Measurements from ENCODE around the gene SCYL2. TPM values are rescaled to one million over a fixed set of nuclear protein-coding genes. Genes with fewer than 3 reads are reported as not detected.
"Not testable (repeated sequence)": the region's sequence is repeated elsewhere in the genome, so short reads cannot be mapped to it uniquely, and the experiment has no call there.

SCYL2 gene
- total RNA-seq, 1 experiment from 2014 or later = 49.5 TPM

- Histone ChIP-seq H3K4me1 (no peaks in the 10 kb centered on the region), H3K27me3 (replicated peaks; ENCODE audit: control insufficient read depth, insufficient read depth, low read length) (no peaks in the 10 kb centered on the region), H3K4me3 (ENCODE audit: low read depth, low read length) (no peak overlapping the region), H3K36me3 (ENCODE audit: control insufficient read depth, insufficient read depth, low read length) (no peaks in the 10 kb centered on the region; the same call in 1 of the 2 replicates), H3K9me3 (no peaks in the 10 kb centered on the region)
- intact Hi-C loops (cut with micrococcal nuclease; ENCODE audit: unreplicated experiment) = no loop called here
- no peaks in the 10 kb centered on the region for H3K4me1 Mint-ChIP-seq (ENCODE audit: low read depth, unreplicated experiment)
- no TSS peak for BruUV-seq (replicated peaks)
- no peak for TF ChIP-seq CTCF (IDR thresholded peaks at IDR 0.05; ENCODE audit: insufficient read depth in 1 of 2, low read depth in 1 of 2, low read length in 1 of 2, severe bottlenecking in 1 of 2, unreplicated experiment in 1 of 2)
- CTCF ChIA-PET = interaction anchor here (1.1 kb wide), 1 partner anchor 67 kb away, joined by 3 read pairs; no protein-coding TSS in a partner anchor
- no peaks in the 10 kb centered on the region for H3K27me3 Mint-ChIP-seq (ENCODE audit: insufficient read depth, unreplicated experiment)
- peaks cover 33% of the 10 kb centered on the region for H3K36me3 Mint-ChIP-seq (ENCODE audit: insufficient read depth, unreplicated experiment)
- POLR2A ChIA-PET = no interaction called here
- H3K9me3 Mint-ChIP-seq (ENCODE audit: unreplicated experiment) = peaks cover 8% of the 10 kb centered on the region
- no peak overlapping the region for H3K27ac Mint-ChIP-seq (ENCODE audit: unreplicated experiment)
- H3K4me3 Mint-ChIP-seq (ENCODE audit: unreplicated experiment) = no peak overlapping the region
- no peak for DNase-seq
Measured at GRCh38 chr12:100295764-100296555, 29.0 kb downstream of the SCYL2 start.

GRCh38 chr12:100302081-100302480, 35.1 kb downstream of the SCYL2 start:
- DNase-seq = no peak
- BruUV-seq (replicated peaks) = no TSS peak
- CTCF ChIA-PET = no interaction called here
- H3K9me3 ChIP-seq = no peaks in the 10 kb centered on the region
- Mint-ChIP-seq H3K4me1 (ENCODE audit: low read depth, unreplicated experiment) (no peaks in the 10 kb centered on the region), H3K27ac (ENCODE audit: unreplicated experiment) (no peak overlapping the region), H3K27me3 (ENCODE audit: insufficient read depth, unreplicated experiment) (no peaks in the 10 kb centered on the region), H3K4me3 (ENCODE audit: unreplicated experiment) (no peak overlapping the region), H3K36me3 (ENCODE audit: insufficient read depth, unreplicated experiment) (peaks cover 73% of the 10 kb centered on the region), H3K9me3 (ENCODE audit: unreplicated experiment) (peaks cover 33% of the 10 kb centered on the region)
- H3K36me3 ChIP-seq (ENCODE audit: control insufficient read depth, insufficient read depth, low read length) = no peaks in the 10 kb centered on the region
- H3K4me1 ChIP-seq = no peaks in the 10 kb centered on the region
- no peak overlapping the region for H3K4me3 ChIP-seq (ENCODE audit: low read depth, low read length)
- no peaks in the 10 kb centered on the region for H3K27me3 ChIP-seq (replicated peaks; ENCODE audit: control insufficient read depth, insufficient read depth, low read length)
- intact Hi-C loops (cut with micrococcal nuclease; ENCODE audit: unreplicated experiment) = no loop called here
- no peak for TF ChIP-seq CTCF (IDR thresholded peaks at IDR 0.05; ENCODE audit: insufficient read depth in 1 of 2, low read depth in 1 of 2, low read length in 1 of 2, severe bottlenecking in 1 of 2, unreplicated experiment in 1 of 2)
- POLR2A ChIA-PET = no interaction called here

- BruUV-seq (replicated peaks) = no TSS peak
- Histone ChIP-seq H3K4me1 (no peaks in the 10 kb centered on the region), H3K36me3 (ENCODE audit: control insufficient read depth, insufficient read depth, low read length) (no peaks in the 10 kb centered on the region), H3K9me3 (no peaks in the 10 kb centered on the region), H3K4me3 (ENCODE audit: low read depth, low read length) (no peak overlapping the region), H3K27me3 (replicated peaks; ENCODE audit: control insufficient read depth, insufficient read depth, low read length) (no peaks in the 10 kb centered on the region)
- Mint-ChIP-seq H3K4me3 (ENCODE audit: unreplicated experiment) (no peak overlapping the region), H3K27me3 (ENCODE audit: insufficient read depth, unreplicated experiment) (no peaks in the 10 kb centered on the region), H3K9me3 (ENCODE audit: unreplicated experiment) (peaks cover 34% of the 10 kb centered on the region), H3K36me3 (ENCODE audit: insufficient read depth, unreplicated experiment) (peaks cover 78% of the 10 kb centered on the region), H3K27ac (ENCODE audit: unreplicated experiment) (no peak overlapping the region), H3K4me1 (ENCODE audit: low read depth, unreplicated experiment) (no peaks in the 10 kb centered on the region)
- intact Hi-C loops (cut with micrococcal nuclease; ENCODE audit: unreplicated experiment) = no loop called here
- TF ChIP-seq CTCF (IDR thresholded peaks at IDR 0.05; ENCODE audit: insufficient read depth in 1 of 2, low read depth in 1 of 2, low read length in 1 of 2, severe bottlenecking in 1 of 2, unreplicated experiment in 1 of 2) = no peak
- CTCF ChIA-PET = no interaction called here
- no peak for DNase-seq
- POLR2A ChIA-PET = no interaction called here
Measured at GRCh38 chr12:100303831-100304230, 36.9 kb downstream of the SCYL2 start.

GRCh38 chr12:100304334-100304733, 37.4 kb downstream of the SCYL2 start:
- BruUV-seq (replicated peaks); H3K4me1 ChIP-seq; DNase-seq; H3K9me3 ChIP-seq; intact Hi-C loops (cut with micrococcal nuclease; ENCODE audit: unreplicated experiment); H3K27ac Mint-ChIP-seq (ENCODE audit: unreplicated experiment); H3K4me3 Mint-ChIP-seq (ENCODE audit: unreplicated experiment); H3K4me3 ChIP-seq (ENCODE audit: low read depth, low read length); H3K36me3 ChIP-seq (ENCODE audit: control insufficient read depth, insufficient read depth, low read length); H3K27me3 Mint-ChIP-seq (ENCODE audit: insufficient read depth, unreplicated experiment); H3K4me1 Mint-ChIP-seq (ENCODE audit: low read depth, unreplicated experiment); H3K27me3 ChIP-seq (replicated peaks; ENCODE audit: control insufficient read depth, insufficient read depth, low read length); CTCF ChIA-PET: not testable (repeated sequence)
- H3K9me3 Mint-ChIP-seq (ENCODE audit: unreplicated experiment) = peaks cover 34% of the 10 kb centered on the region
- POLR2A ChIA-PET = interaction anchor here (0.7 kb wide), 1 partner anchor 19 kb away, joined by 5 read pairs; no protein-coding TSS in a partner anchor
- H3K36me3 Mint-ChIP-seq (ENCODE audit: insufficient read depth, unreplicated experiment) = peaks cover 77% of the 10 kb centered on the region

GRCh38 chr12:100308138-100308537, 41.2 kb downstream of the SCYL2 start:
- DNase-seq; intact Hi-C loops (cut with micrococcal nuclease; ENCODE audit: unreplicated experiment); H3K4me1 ChIP-seq; POLR2A ChIA-PET; BruUV-seq (replicated peaks); H3K27me3 ChIP-seq (replicated peaks; ENCODE audit: control insufficient read depth, insufficient read depth, low read length); CTCF ChIA-PET; H3K4me1 Mint-ChIP-seq (ENCODE audit: low read depth, unreplicated experiment); H3K27ac Mint-ChIP-seq (ENCODE audit: unreplicated experiment); H3K4me3 ChIP-seq (ENCODE audit: low read depth, low read length); H3K27me3 Mint-ChIP-seq (ENCODE audit: insufficient read depth, unreplicated experiment); H3K36me3 ChIP-seq (ENCODE audit: control insufficient read depth, insufficient read depth, low read length); H3K4me3 Mint-ChIP-seq (ENCODE audit: unreplicated experiment); H3K9me3 ChIP-seq: not testable (repeated sequence)
- Mint-ChIP-seq H3K9me3 (ENCODE audit: unreplicated experiment) (peaks cover 21% of the 10 kb centered on the region), H3K36me3 (ENCODE audit: insufficient read depth, unreplicated experiment) (peaks cover 60% of the 10 kb centered on the region)

Data from Caco-2 (cell line).